ENCODE measurements around the gene HS6ST2. TPM values are rescaled to one million over a fixed set of nuclear protein-coding genes. Genes with fewer than 3 reads are reported as not detected.

The HS6ST2 gene
- total and polyA plus RNA-seq, 9 of the 15 experiments (the other 6 are each of a cell fraction or from before 2014, with no cell fraction given) = not detected

GRCh38 chrX:132791714-132792113, 166.7 kb downstream of the HS6ST2 start:
- ChIA-PET POLR2A (interaction anchor here (0.7 kb wide), 1 partner anchor 16 kb away, joined by 4 read pairs; no protein-coding TSS in a partner anchor), CTCF (ENCODE audit: low intra/inter-chr PET ratio) (no interaction called here)
- no peaks in the 10 kb centered on the region for H3K9me1 ChIP-seq (ENCODE audit: control insufficient read depth, insufficient read depth, low read length)
- no peak for ATAC-seq
- BruUV-seq (replicated peaks) = no TSS peak
- H3K4me2 ChIP-seq (ENCODE audit: insufficient read depth, low read length) = no peak overlapping the region
- intact Hi-C loops (cut with micrococcal nuclease) (no loop called here), in situ Hi-C loops (cut with MboI) (no loop called here)
- TF ChIP-seq HOXB6 (CRISPR knock-in tag; IDR thresholded peaks at IDR 0.05; ENCODE audit: borderline replicate concordance) (no peak), MCM3 (IDR thresholded peaks at IDR 0.05) (no peak), RFX1 (IDR thresholded peaks at IDR 0.05) (no peak), SLC30A9 (CRISPR knock-in tag; IDR thresholded peaks at IDR 0.05) (no peak), ARID3A (IDR thresholded peaks at IDR 0.05; ENCODE audit: borderline replicate concordance, low read depth, low read length) (no peak), ZNF165 (CRISPR knock-in tag; IDR thresholded peaks at IDR 0.05; ENCODE audit: borderline replicate concordance) (no peak), C11orf30 (IDR thresholded peaks at IDR 0.05; ENCODE audit: low read depth) (no peak), HSF4 (CRISPR knock-in tag; IDR thresholded peaks at IDR 0.05; ENCODE audit: borderline replicate concordance) (no peak), ELF1 (tag; IDR thresholded peaks at IDR 0.05) (no peak), NCOA6 (IDR thresholded peaks at IDR 0.05) (no peak), RBM22 (IDR thresholded peaks at IDR 0.05; ENCODE audit: low read depth, low read length, poor library complexity, severe bottlenecking) (no peak), ZNF830 (CRISPR knock-in tag; IDR thresholded peaks at IDR 0.05) (no peak), CBX8 (IDR thresholded peaks at IDR 0.05; ENCODE audit: borderline replicate concordance, extremely low read depth, low read depth, low read length, poor library complexity, severe bottlenecking) (no peak), MAFG (tag; conservative IDR thresholded peaks at IDR 0.05) (no peak), TCF7 (IDR thresholded peaks at IDR 0.05; ENCODE audit: borderline replicate concordance) (no peak), POU5F1 (IDR thresholded peaks at IDR 0.05; ENCODE audit: borderline replicate concordance, low read depth, low read length, partially characterized antibody) (no peak), DEAF1 (CRISPR knock-in tag; IDR thresholded peaks at IDR 0.05) (no peak)
- H3K9me3 ChIP-seq (replicated peaks; ENCODE audit: control insufficient read depth, insufficient read depth, low read depth, low read length) = no peaks in the 10 kb centered on the region
- H3K27ac ChIP-seq (ENCODE audit: extremely low read depth, low read depth, low read length) = no peak overlapping the region
- H2AFZ ChIP-seq (ENCODE audit: low read depth, low read length) = no peak overlapping the region
- no peaks in the 10 kb centered on the region for H3K4me1 ChIP-seq (replicated peaks in 1 of 2; ENCODE audit: control insufficient read depth in 2 of 2, insufficient read depth in 2 of 2, low read length in 2 of 2)
- no peaks in the 10 kb centered on the region for H4K20me1 ChIP-seq (replicated peaks; ENCODE audit: control insufficient read depth, insufficient read depth, low read length)
- FAIRE-seq = no peak
- no peak overlapping the region for H3K4me3 ChIP-seq
- H3K27me3 ChIP-seq (ENCODE audit: control insufficient read depth in 2 of 2, insufficient read depth in 2 of 2, low read length in 2 of 2) = no peaks in the 10 kb centered on the region
- H3K79me2 ChIP-seq (ENCODE audit: control insufficient read depth, insufficient read depth, low read length) = no peaks in the 10 kb centered on the region
- DNase-seq (ENCODE audit: extremely low read depth in 1 of 4, low spot score in 3 of 4) = no peak
- no peak overlapping the region for H3K9ac ChIP-seq (ENCODE audit: insufficient read depth in 1 of 2, low read depth in 2 of 2, low read length in 2 of 2)
- no peaks in the 10 kb centered on the region for H3K36me3 ChIP-seq (ENCODE audit: control insufficient read depth, insufficient read depth, low read length)
- 0% methylated on average over 1 of the region's 2 CpGs for WGBS (ENCODE audit: insufficient coverage, low coverage, missing lambda C conversion rate)

All from K562 (cell line).